ENCODE data around the gene SEMA6B.

DNA sequence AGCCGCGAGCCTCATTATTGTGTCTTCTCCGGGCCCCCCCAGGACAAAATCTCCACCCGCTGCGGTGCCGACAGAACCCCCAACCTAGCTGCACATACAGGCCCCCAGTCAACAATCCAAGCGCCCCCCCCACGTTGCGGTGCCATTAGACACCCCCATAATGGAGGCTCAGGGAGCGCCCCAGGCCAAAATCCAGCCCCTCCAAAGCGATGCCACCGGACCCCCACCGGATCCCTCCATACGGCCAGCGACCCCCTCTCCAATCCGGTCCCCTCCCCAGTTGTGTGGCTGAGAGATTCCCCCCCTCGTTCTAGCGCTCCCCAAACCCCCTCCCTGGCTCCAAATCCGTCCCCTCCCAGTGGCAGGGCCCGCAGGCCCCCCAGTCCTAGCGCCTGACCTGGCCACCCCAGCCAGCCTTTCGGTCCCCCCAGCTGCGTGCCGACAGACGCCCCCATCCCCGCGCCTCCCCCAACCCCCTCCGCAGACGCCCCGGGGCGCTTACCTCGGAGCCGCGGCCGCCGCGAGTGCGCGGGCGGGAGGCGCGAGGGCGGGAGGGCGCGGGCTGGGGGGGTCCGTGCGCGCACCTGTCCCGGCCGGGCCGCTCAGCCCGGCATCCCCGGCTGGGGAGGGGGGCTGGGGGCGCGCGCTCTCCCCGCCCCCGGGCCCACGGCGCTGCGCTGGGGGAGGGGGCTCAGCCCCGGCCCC lies 21.6 kb upstream of the SEMA6B start:
- TF ChIP-seq CTCF (conservative IDR thresholded peaks at IDR 0.05) (no peak), ZFX (IDR thresholded peaks at IDR 0.05) (no peak)
